Mesendoderm (in vitro differentiated cells): ENCODE measurements around the gene SCG5.

Source experiments
- DNase-seq: peaks from one replicate; pipeline ENCODE4 v3.0.0; 2013
- H2AK5ac ChIP-seq: 2 replicates; pipeline ENCODE4 v1.6.1; 2013; ENCODE audit warnings: low read length, inconsistent platforms
- H2BK120ac ChIP-seq: 2 replicates; pipeline ENCODE4 v1.6.1; 2013; ENCODE audit warnings: low read depth, mild to moderate bottlenecking, low read length, moderate library complexity, mixed read lengths
- H2BK15ac ChIP-seq: replicated peaks from 2 replicates; pipeline ENCODE4 v1.6.1; 2013; ENCODE audit warnings: low read depth, mild to moderate bottlenecking, moderate library complexity
- H2BK5ac ChIP-seq: 2 replicates; pipeline ENCODE4 v1.6.1; 2013; ENCODE audit warnings: low read length, inconsistent platforms
- H3K18ac ChIP-seq: 2 replicates; pipeline ENCODE4 v1.6.1; 2013; ENCODE audit warnings: mild to moderate bottlenecking, low read length, mixed read lengths
- H3K23ac ChIP-seq: one replicate; pipeline ENCODE4 v1.6.1; 2013; ENCODE audit warnings: low read length
- H3K27ac ChIP-seq: 2 replicates; pipeline ENCODE4 v1.5.1; 2013; ENCODE audit warnings: low read depth, mild to moderate bottlenecking, inconsistent platforms, low read length, moderate library complexity
- H3K27me3 ChIP-seq: 2 replicates; pipeline ENCODE4 v1.6.1; 2013; ENCODE audit warnings: low read length, control low read depth, mild to moderate bottlenecking, inconsistent platforms; ENCODE audit not compliant: insufficient read depth, poor library complexity
- H3K36me3 ChIP-seq: 2 replicates; pipeline ENCODE4 v1.6.1; 2013; ENCODE audit warnings: low read length, inconsistent platforms; ENCODE audit not compliant: control insufficient read depth, insufficient read depth
- H3K4ac ChIP-seq: one replicate; pipeline ENCODE4 v1.6.1; 2013; ENCODE audit warnings: low read depth, mild to moderate bottlenecking, low read length, moderate library complexity
- H3K4me1 ChIP-seq: 2 replicates; pipeline ENCODE4 v1.6.1; 2013; ENCODE audit warnings: low read depth, low read length, inconsistent platforms; ENCODE audit not compliant: control insufficient read depth
- H3K4me2 ChIP-seq: 2 replicates; pipeline ENCODE4 v1.6.1; 2013; ENCODE audit warnings: low read length
- H3K4me3 ChIP-seq: 2 replicates; pipeline ENCODE4 v1.5.1; 2013; ENCODE audit warnings: mild to moderate bottlenecking, low read length
- H3K56ac ChIP-seq: one replicate; pipeline ENCODE4 v1.6.1; 2013; ENCODE audit warnings: low read length
- H3K79me1 ChIP-seq: 2 replicates; pipeline ENCODE4 v1.6.1; 2013; ENCODE audit warnings: low read length, inconsistent platforms
- H3K79me2 ChIP-seq: 2 replicates; pipeline ENCODE4 v1.6.1; 2013; ENCODE audit warnings: mild to moderate bottlenecking, low read length; ENCODE audit not compliant: control insufficient read depth, insufficient read depth
- H3K9ac ChIP-seq: 2 replicates; pipeline ENCODE4 v1.6.1; 2013; ENCODE audit warnings: low read length, inconsistent platforms
- H4K5ac ChIP-seq: one replicate; pipeline ENCODE4 v1.6.1; 2013; ENCODE audit warnings: low read length
- H4K8ac ChIP-seq: one replicate; pipeline ENCODE4 v1.6.1; 2013; ENCODE audit warnings: low read depth, mild to moderate bottlenecking, control low read depth, low read length, moderate library complexity
- WGBS: extraction: QIAGEN DNeasy Blood & Tissue Kit; methylation state at CpG from one replicate; pipeline ENCODE4 v1.1.7; 2013; ENCODE audit warnings: low lambda C conversion rate, missing lambda C conversion rate; ENCODE audit not compliant: insufficient coverage; ENCODE audit errors: extremely low coverage; 5-methylcytosine and 5-hydroxymethylcytosine counted together

The SCG5 gene

GRCh38 chr15:32652178-32652577 lies 10.7 kb downstream of the SCG5 start:
- Histone ChIP-seq H2AK5ac (no peak overlapping the region), H3K27me3 (no peaks in the 10 kb centered on the region), H2BK120ac (no peak overlapping the region), H3K4me2 (no peak overlapping the region), H3K9ac (no peak overlapping the region), H3K18ac (no peak overlapping the region), H2BK15ac (no peak overlapping the region), H3K4me3 (no peak overlapping the region), H3K27ac (no peak overlapping the region), H4K5ac (no peak overlapping the region), H3K4me1 (peaks cover 12% of the 10 kb centered on the region), H3K4ac (no peak overlapping the region), H3K56ac (no peak overlapping the region), H3K79me2 (no peaks in the 10 kb centered on the region), H3K79me1 (no peaks in the 10 kb centered on the region), H2BK5ac (no peak overlapping the region), H4K8ac (no peak overlapping the region), H3K36me3 (no peaks in the 10 kb centered on the region), H3K23ac (no peak overlapping the region)
- WGBS = no CpG with 5 or more reads among the region's 3 CpGs
- peak; percentile 54 for DNase-seq

DNA sequence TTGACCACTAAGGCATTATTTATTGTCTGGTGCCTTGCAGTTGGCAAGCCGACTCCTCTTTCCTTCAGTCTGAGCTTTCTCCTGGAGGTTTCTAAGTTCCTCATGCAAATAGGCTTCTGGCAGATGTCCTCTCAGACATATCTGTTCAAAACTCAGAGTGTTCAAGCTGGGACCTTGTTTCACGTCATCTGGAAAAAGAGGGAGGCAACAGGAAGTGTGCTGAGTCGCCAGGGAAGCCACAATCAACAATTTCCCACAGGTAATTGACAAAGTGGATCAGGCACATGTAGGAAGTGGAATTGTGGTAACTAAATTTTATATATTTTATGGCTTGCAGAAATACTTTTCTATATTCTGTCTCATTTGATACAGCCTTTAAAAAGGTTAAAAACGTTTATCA lies 14.6 kb downstream of the SCG5 start:
- no peak overlapping the region for H3K4me2 ChIP-seq
- H3K4me3 ChIP-seq = no peak overlapping the region
- DNase-seq = no peak
- H2BK15ac ChIP-seq = no peak overlapping the region
- H3K23ac ChIP-seq = no peak overlapping the region
- H4K5ac ChIP-seq = no peak overlapping the region
- no peaks in the 10 kb centered on the region for H3K79me1 ChIP-seq
- H3K27ac ChIP-seq = no peak overlapping the region
- peaks cover 12% of the 10 kb centered on the region for H3K4me1 ChIP-seq
- no peak overlapping the region for H2BK120ac ChIP-seq
- no peak overlapping the region for H4K8ac ChIP-seq
- H3K56ac ChIP-seq = no peak overlapping the region
- H3K79me2 ChIP-seq = no peaks in the 10 kb centered on the region
- H3K27me3 ChIP-seq = no peaks in the 10 kb centered on the region
- no peak overlapping the region for H3K9ac ChIP-seq
- no peak overlapping the region for H3K4ac ChIP-seq
- no peak overlapping the region for H3K18ac ChIP-seq
- no peaks in the 10 kb centered on the region for H3K36me3 ChIP-seq
- no peak overlapping the region for H2AK5ac ChIP-seq
- WGBS = no CpG with 5 or more reads among the region's 4 CpGs
- H2BK5ac ChIP-seq = no peak overlapping the region

DNA sequence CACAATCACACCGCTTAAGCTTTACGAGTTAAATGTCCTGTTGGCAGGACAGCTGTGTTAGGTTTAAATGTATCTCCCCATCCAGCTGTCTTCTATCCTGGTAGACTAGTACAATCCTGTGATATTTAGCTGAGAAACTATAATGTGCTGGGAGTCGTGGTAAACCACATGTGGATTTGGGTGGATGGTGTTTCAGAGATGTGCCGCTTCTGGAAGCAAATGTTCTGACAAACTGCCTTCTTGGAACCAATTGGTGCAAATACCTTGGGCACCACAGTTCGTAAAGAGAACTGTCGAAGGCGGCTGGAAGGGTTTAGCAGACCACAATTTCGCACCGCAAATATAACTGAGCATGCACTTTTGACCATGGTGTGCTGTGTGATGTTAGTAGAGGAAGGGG lies 15.0 kb downstream of the SCG5 start:
- Histone ChIP-seq H3K4me1 (peaks cover 11% of the 10 kb centered on the region), H3K4me2 (no peak overlapping the region), H4K5ac (no peak overlapping the region), H3K9ac (no peak overlapping the region), H3K27me3 (no peaks in the 10 kb centered on the region), H2BK120ac (no peak overlapping the region), H3K56ac (peak overlapping the region; percentile 17), H3K4me3 (no peak overlapping the region), H4K8ac (no peak overlapping the region), H2BK5ac (no peak overlapping the region), H3K79me2 (no peaks in the 10 kb centered on the region), H3K79me1 (no peaks in the 10 kb centered on the region), H3K4ac (no peak overlapping the region), H3K18ac (no peak overlapping the region), H2BK15ac (no peak overlapping the region), H2AK5ac (no peak overlapping the region), H3K27ac (no peak overlapping the region), H3K23ac (no peak overlapping the region), H3K36me3 (no peaks in the 10 kb centered on the region)
- DNase-seq = no peak
- WGBS = no CpG with 5 or more reads among the region's 9 CpGs

DNA sequence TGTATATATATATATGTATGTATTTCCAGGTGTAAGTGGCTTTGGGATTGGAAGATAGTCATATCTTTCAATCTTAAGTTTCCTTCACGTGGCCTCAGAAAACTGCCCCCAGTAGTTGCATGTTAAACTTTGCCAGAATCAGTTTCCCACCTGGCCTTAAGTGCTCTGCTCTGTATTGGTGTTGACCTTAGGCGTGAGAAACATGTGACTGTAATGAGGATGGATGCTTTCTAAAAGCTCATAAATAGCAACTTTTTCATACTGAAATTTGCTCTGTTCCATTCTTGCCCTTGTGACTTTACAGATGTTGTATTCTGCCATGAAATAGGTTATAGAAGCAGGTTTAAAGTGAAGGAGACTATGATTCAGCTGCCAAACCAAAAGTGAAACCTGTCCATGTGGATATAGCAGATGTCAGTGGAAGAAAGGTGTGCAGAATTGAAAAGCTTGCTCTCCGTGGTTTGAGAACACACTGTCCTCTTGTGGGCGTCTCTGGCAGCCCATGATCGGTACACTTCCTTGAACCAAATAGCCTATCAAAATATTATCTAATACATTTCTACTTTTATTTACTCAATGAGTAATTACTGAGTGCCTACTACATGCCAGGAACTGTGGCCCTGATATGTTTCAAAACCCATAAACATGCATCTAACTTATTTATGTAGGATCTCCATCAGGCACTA lies 15.8 kb downstream of the SCG5 start:
- Histone ChIP-seq H3K4ac (no peak overlapping the region), H3K9ac (no peak overlapping the region)
- no CpG with 5 or more reads among the region's 5 CpGs for WGBS

DNA sequence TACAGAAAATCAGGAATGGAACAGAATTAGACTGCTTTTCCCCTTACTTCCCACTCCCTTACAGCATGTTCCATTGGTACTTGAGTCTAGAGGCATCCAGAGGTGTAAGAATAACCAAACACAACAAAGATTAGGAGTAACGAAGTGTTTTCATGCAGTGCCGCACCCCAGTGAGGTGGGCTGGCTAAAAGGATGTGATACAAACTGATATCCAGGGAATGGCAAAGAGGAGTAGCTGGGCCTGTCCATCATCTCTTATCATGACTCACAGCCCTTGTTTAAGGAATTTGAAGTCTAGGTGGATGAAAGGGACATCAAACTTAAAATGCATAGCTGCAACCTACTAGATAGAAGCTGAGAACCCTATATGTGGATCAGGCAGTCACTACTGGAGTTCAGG lies 16.4 kb downstream of the SCG5 start:
- no peak overlapping the region for H3K9ac ChIP-seq
- no peak overlapping the region for H4K5ac ChIP-seq
- H3K4me1 ChIP-seq = peaks cover 3% of the 10 kb centered on the region
- H3K27me3 ChIP-seq = no peaks in the 10 kb centered on the region
- no peak overlapping the region for H2BK120ac ChIP-seq
- H3K56ac ChIP-seq = no peak overlapping the region
- no peak overlapping the region for H3K18ac ChIP-seq
- no peak overlapping the region for H2BK5ac ChIP-seq
- no peaks in the 10 kb centered on the region for H3K79me2 ChIP-seq
- H3K23ac ChIP-seq = no peak overlapping the region
- no peak overlapping the region for H2BK15ac ChIP-seq
- H2AK5ac ChIP-seq = no peak overlapping the region
- no peak overlapping the region for H4K8ac ChIP-seq
- no peak overlapping the region for H3K4ac ChIP-seq
- H3K27ac ChIP-seq = no peak overlapping the region
- WGBS = no CpG with 5 or more reads among the region's 2 CpGs
- no peak for DNase-seq
- no peaks in the 10 kb centered on the region for H3K79me1 ChIP-seq
- no peak overlapping the region for H3K4me3 ChIP-seq
- H3K36me3 ChIP-seq = no peaks in the 10 kb centered on the region
- no peak overlapping the region for H3K4me2 ChIP-seq

More for the DNA sequence above, 15.8 kb downstream of the SCG5 start:
- DNase-seq = no peak
- H2AK5ac ChIP-seq = no peak overlapping the region
- H4K5ac ChIP-seq = no peak overlapping the region
- no peak overlapping the region for H3K4me2 ChIP-seq
- no peak overlapping the region for H3K56ac ChIP-seq
- H3K27ac ChIP-seq = no peak overlapping the region
- peaks cover 4% of the 10 kb centered on the region for H3K4me1 ChIP-seq
- H3K23ac ChIP-seq = no peak overlapping the region
- H4K8ac ChIP-seq = no peak overlapping the region
- no peak overlapping the region for H2BK120ac ChIP-seq
- no peaks in the 10 kb centered on the region for H3K79me1 ChIP-seq
- no peak overlapping the region for H3K4me3 ChIP-seq
- no peak overlapping the region for H2BK15ac ChIP-seq
- H2BK5ac ChIP-seq = no peak overlapping the region
- no peaks in the 10 kb centered on the region for H3K27me3 ChIP-seq
- H3K79me2 ChIP-seq = no peaks in the 10 kb centered on the region
- no peaks in the 10 kb centered on the region for H3K36me3 ChIP-seq
- no peak overlapping the region for H3K18ac ChIP-seq
